Measurements from ENCODE around the gene GPR15.

Gene GPR15

GRCh38 chr3:98513091-98513511, 18.7 kb upstream of the GPR15 start:
- DNase-seq (ENCODE audit: low read depth, low spot score) = no peak
- H3K4me3 ChIP-seq (ENCODE audit: low read length) = no peak overlapping the region
- H3K4me1 ChIP-seq (ENCODE audit: control insufficient read depth, insufficient read depth, low read length) = no peaks in the 10 kb centered on the region
- no peaks in the 10 kb centered on the region for H3K36me3 ChIP-seq (ENCODE audit: control insufficient read depth, insufficient read depth, low read length)
- H3K27ac ChIP-seq (ENCODE audit: low read length) = no peak overlapping the region
- H3K9me3 ChIP-seq (ENCODE audit: control insufficient read depth, insufficient read depth, low read length) = no peaks in the 10 kb centered on the region
- WGBS (ENCODE audit: insufficient coverage, insufficient read length) = no CpG with 5 or more reads among the region's 4 CpGs
- H3K27me3 ChIP-seq (ENCODE audit: control insufficient read depth, insufficient read depth, low read length) = no peaks in the 10 kb centered on the region

- DNase-seq (ENCODE audit: low read depth, low spot score) = no peak
- Histone ChIP-seq H3K4me3 (ENCODE audit: low read length) (no peak overlapping the region), H3K27me3 (ENCODE audit: control insufficient read depth, insufficient read depth, low read length) (no peaks in the 10 kb centered on the region), H3K4me1 (ENCODE audit: control insufficient read depth, insufficient read depth, low read length) (no peaks in the 10 kb centered on the region), H3K9me3 (ENCODE audit: control insufficient read depth, insufficient read depth, low read length) (no peaks in the 10 kb centered on the region), H3K36me3 (ENCODE audit: control insufficient read depth, insufficient read depth, low read length) (no peaks in the 10 kb centered on the region), H3K27ac (ENCODE audit: low read length) (no peak overlapping the region)
- WGBS (ENCODE audit: insufficient coverage, insufficient read length) = no CpG with 5 or more reads among the region's 3 CpGs
These were observed 18.0 kb upstream of the GPR15 start for GRCh38 chr3:98513736-98514135.

- no peaks in the 10 kb centered on the region; the same call in 1 of the 2 replicates for H3K36me3 ChIP-seq (ENCODE audit: control insufficient read depth, insufficient read depth, low read length)
- no CpG with 5 or more reads among the region's 1 CpG for WGBS (ENCODE audit: insufficient coverage, insufficient read length)
- no peaks in the 10 kb centered on the region for H3K4me1 ChIP-seq (ENCODE audit: control insufficient read depth, insufficient read depth, low read length)
- no peaks in the 10 kb centered on the region for H3K9me3 ChIP-seq (ENCODE audit: control insufficient read depth, insufficient read depth, low read length)
- no peak for DNase-seq (ENCODE audit: low read depth, low spot score)
- H3K4me3 ChIP-seq (ENCODE audit: low read length) = no peak overlapping the region
- H3K27me3 ChIP-seq (ENCODE audit: control insufficient read depth, insufficient read depth, low read length) = no peaks in the 10 kb centered on the region
- H3K27ac ChIP-seq (ENCODE audit: low read length) = no peak overlapping the region
These were observed 16.8 kb upstream of the GPR15 start for GRCh38 chr3:98514948-98515347.

- Histone ChIP-seq H3K27me3 (ENCODE audit: control insufficient read depth, insufficient read depth, low read length) (no peaks in the 10 kb centered on the region), H3K9me3 (ENCODE audit: control insufficient read depth, insufficient read depth, low read length) (no peaks in the 10 kb centered on the region), H3K4me3 (ENCODE audit: low read length) (no peak overlapping the region), H3K4me1 (ENCODE audit: control insufficient read depth, insufficient read depth, low read length) (no peaks in the 10 kb centered on the region), H3K27ac (ENCODE audit: low read length) (no peak overlapping the region), H3K36me3 (ENCODE audit: control insufficient read depth, insufficient read depth, low read length) (peaks cover 2% of the 10 kb centered on the region; the same call in 1 of the 2 replicates)
- DNase-seq (ENCODE audit: low read depth, low spot score) = no peak
- WGBS (ENCODE audit: insufficient coverage, insufficient read length) = no CpG with 5 or more reads among the region's 2 CpGs
These were observed 13.0 kb upstream of the GPR15 start for GRCh38 chr3:98518816-98519215.

- H3K27ac ChIP-seq (ENCODE audit: low read length) = no peak overlapping the region
- no CpG with 5 or more reads among the region's 1 CpG for WGBS (ENCODE audit: insufficient coverage, insufficient read length)
- H3K27me3 ChIP-seq (ENCODE audit: control insufficient read depth, insufficient read depth, low read length) = no peaks in the 10 kb centered on the region
- no peak for DNase-seq (ENCODE audit: low read depth, low spot score)
- H3K4me1 ChIP-seq (ENCODE audit: control insufficient read depth, insufficient read depth, low read length) = no peaks in the 10 kb centered on the region
- peaks cover 2% of the 10 kb centered on the region; the same call in 1 of the 2 replicates for H3K36me3 ChIP-seq (ENCODE audit: control insufficient read depth, insufficient read depth, low read length)
- H3K9me3 ChIP-seq (ENCODE audit: control insufficient read depth, insufficient read depth, low read length) = no peaks in the 10 kb centered on the region
- no peak overlapping the region for H3K4me3 ChIP-seq (ENCODE audit: low read length)
These were observed 12.4 kb upstream of the GPR15 start for GRCh38 chr3:98519351-98519750.

GRCh38 chr3:98521897-98522543, 9.8 kb upstream of the GPR15 start:
- H3K4me1 ChIP-seq (ENCODE audit: control insufficient read depth, insufficient read depth, low read length) = no peaks in the 10 kb centered on the region
- H3K27me3 ChIP-seq (ENCODE audit: control insufficient read depth, insufficient read depth, low read length) = no peaks in the 10 kb centered on the region
- H3K9me3 ChIP-seq (ENCODE audit: control insufficient read depth, insufficient read depth, low read length) = no peaks in the 10 kb centered on the region
- peaks cover 2% of the 10 kb centered on the region; the same call in 1 of the 2 replicates for H3K36me3 ChIP-seq (ENCODE audit: control insufficient read depth, insufficient read depth, low read length)
- DNase-seq (ENCODE audit: low read depth, low spot score) = no peak
- no CpG with 5 or more reads among the region's 16 CpGs for WGBS (ENCODE audit: insufficient coverage, insufficient read length)
- H3K27ac ChIP-seq (ENCODE audit: low read length) = no peak overlapping the region
- peak overlapping the region; percentile 81; the same call in 1 of the 2 replicates for H3K4me3 ChIP-seq (ENCODE audit: low read length)

- no peaks in the 10 kb centered on the region for H3K27me3 ChIP-seq (ENCODE audit: control insufficient read depth, insufficient read depth, low read length)
- no peaks in the 10 kb centered on the region for H3K4me1 ChIP-seq (ENCODE audit: control insufficient read depth, insufficient read depth, low read length)
- no peaks in the 10 kb centered on the region for H3K9me3 ChIP-seq (ENCODE audit: control insufficient read depth, insufficient read depth, low read length)
- no CpG with 5 or more reads among the region's 63 CpGs for WGBS (ENCODE audit: insufficient coverage, insufficient read length)
- H3K4me3 ChIP-seq (ENCODE audit: low read length) = peak within 1 kb of the TSS; percentile 81; the same call in 1 of the 2 replicates
- H3K27ac ChIP-seq (ENCODE audit: low read length) = no peak within 1 kb of the TSS
- peak; percentile 70 for DNase-seq (ENCODE audit: low read depth, low spot score)
- H3K36me3 ChIP-seq (ENCODE audit: control insufficient read depth, insufficient read depth, low read length) = peaks cover 2% of the 10 kb centered on the region; the same call in 1 of the 2 replicates
These were observed 9.1 kb upstream of the GPR15 start, which contains the start of gene CLDND1 for GRCh38 chr3:98522544-98523281. Gene CLDND1 (minus strand): TSS chr3:98522902. CDS start chr3:98521424, 1,478 bp downstream.

GRCh38 chr3:98525494-98525893, 6.3 kb upstream of the GPR15 start:
- WGBS (ENCODE audit: insufficient coverage, insufficient read length) = no CpG with 5 or more reads among the region's 6 CpGs

GRCh38 chr3:98528474-98529346, 3.1 kb upstream of the GPR15 start:
- no peak for DNase-seq (ENCODE audit: low read depth, low spot score)
- no peaks in the 10 kb centered on the region for H3K36me3 ChIP-seq (ENCODE audit: control insufficient read depth, insufficient read depth, low read length)
- H3K9me3 ChIP-seq (ENCODE audit: control insufficient read depth, insufficient read depth, low read length) = no peaks in the 10 kb centered on the region
- H3K27ac ChIP-seq (ENCODE audit: low read length) = no peak overlapping the region
- no peaks in the 10 kb centered on the region for H3K27me3 ChIP-seq (ENCODE audit: control insufficient read depth, insufficient read depth, low read length)
- no peak overlapping the region for H3K4me3 ChIP-seq (ENCODE audit: low read length)
- no peaks in the 10 kb centered on the region for H3K4me1 ChIP-seq (ENCODE audit: control insufficient read depth, insufficient read depth, low read length)
- no CpG with 5 or more reads among the region's 4 CpGs for whole genome bisulfite sequencing (ENCODE audit: insufficient coverage, insufficient read length)

More at GRCh38 chr3:98525494-98525893, 6.3 kb upstream of the GPR15 start:
- Histone ChIP-seq H3K36me3 (ENCODE audit: control insufficient read depth, insufficient read depth, low read length) (peaks cover 2% of the 10 kb centered on the region; the same call in 1 of the 2 replicates), H3K4me3 (ENCODE audit: low read length) (no peak overlapping the region), H3K9me3 (ENCODE audit: control insufficient read depth, insufficient read depth, low read length) (no peaks in the 10 kb centered on the region), H3K4me1 (ENCODE audit: control insufficient read depth, insufficient read depth, low read length) (no peaks in the 10 kb centered on the region), H3K27ac (ENCODE audit: low read length) (no peak overlapping the region), H3K27me3 (ENCODE audit: control insufficient read depth, insufficient read depth, low read length) (no peaks in the 10 kb centered on the region)
- no peak for DNase-seq (ENCODE audit: low read depth, low spot score)

- H3K4me3 ChIP-seq (ENCODE audit: low read length) = no peak overlapping the region
- H3K36me3 ChIP-seq (ENCODE audit: control insufficient read depth, insufficient read depth, low read length) = no peaks in the 10 kb centered on the region
- no peaks in the 10 kb centered on the region for H3K27me3 ChIP-seq (ENCODE audit: control insufficient read depth, insufficient read depth, low read length)
- no peaks in the 10 kb centered on the region for H3K4me1 ChIP-seq (ENCODE audit: control insufficient read depth, insufficient read depth, low read length)
- H3K27ac ChIP-seq (ENCODE audit: low read length) = no peak overlapping the region
- DNase-seq (ENCODE audit: low read depth, low spot score) = no peak
- no peaks in the 10 kb centered on the region for H3K9me3 ChIP-seq (ENCODE audit: control insufficient read depth, insufficient read depth, low read length)
- WGBS (ENCODE audit: insufficient coverage, insufficient read length) = no CpG with 5 or more reads among the region's 8 CpGs
These were observed 1.8 kb upstream of the GPR15 start for GRCh38 chr3:98529856-98530459.
